ENCODE results near the gene RNF113B.

Gene RNF113B

DNA sequence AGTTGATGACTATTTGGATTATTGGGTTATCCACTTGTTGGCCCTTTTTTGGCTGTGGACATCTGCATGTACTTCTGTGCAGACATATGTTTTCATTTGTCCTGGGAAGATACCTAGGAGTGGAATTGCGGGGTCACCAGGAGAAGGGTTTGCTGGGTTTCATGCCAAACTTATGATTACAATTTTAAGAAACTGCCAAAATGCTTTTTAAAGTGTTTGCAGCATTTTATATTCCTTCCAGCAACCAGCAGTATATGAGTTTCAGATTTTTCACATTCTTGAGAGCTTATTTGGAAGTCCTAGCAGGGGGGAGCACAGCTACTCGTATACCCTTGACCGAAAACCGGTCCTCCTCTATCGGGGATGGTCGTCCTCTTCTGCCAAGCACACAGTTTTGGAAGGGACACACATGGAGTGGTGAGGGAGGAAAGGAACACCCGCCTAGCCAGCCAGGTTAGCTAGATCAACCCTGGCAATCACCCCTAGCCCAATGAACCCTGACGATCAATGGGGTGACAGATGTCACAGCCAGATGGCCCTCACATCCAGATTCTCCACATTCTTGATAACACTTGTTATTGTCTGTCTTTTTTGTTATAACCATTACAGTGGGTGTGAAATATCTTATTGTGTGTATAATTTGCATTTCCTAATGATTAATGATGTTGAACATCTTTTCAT lies 26.7 kb upstream of the RNF113B start:
- no peak for DNase-seq

GRCh38 chr13:98201984-98202383 lies 24.9 kb upstream of the RNF113B start:
- DNase-seq, result no peak

- DNase-seq, result no peak
Measured at GRCh38 chr13:98201189-98201588, 24.1 kb upstream of the RNF113B start.

GRCh38 chr13:98200211-98200878 lies 23.3 kb upstream of the RNF113B start:
- no peak for DNase-seq

DNA sequence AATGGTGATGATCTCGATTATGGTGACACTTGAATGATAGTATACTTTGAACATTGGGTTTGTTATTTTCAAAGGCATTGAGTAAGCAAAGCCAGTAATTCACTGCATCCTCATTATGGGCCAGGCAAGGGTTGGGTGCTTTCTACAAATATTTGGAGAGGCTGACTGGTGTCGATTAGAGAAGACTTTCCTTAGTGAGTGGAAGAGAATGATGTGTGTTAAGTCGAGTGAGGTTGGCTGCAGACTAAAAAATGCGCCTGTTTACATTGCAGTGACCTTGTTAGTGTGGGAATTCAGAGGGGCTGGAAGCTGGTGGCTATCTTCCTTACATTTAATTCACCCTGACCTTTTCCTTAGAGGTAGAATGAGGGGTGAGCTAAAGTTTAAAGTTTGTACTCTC lies 22.4 kb upstream of the RNF113B start:
- no peak for DNase-seq

GRCh38 chr13:98198683-98199082 lies 21.6 kb upstream of the RNF113B start:
- DNase-seq, result no peak

GRCh38 chr13:98195054-98195791 lies 18.2 kb upstream of the RNF113B start:
- no peak for DNase-seq

DNA sequence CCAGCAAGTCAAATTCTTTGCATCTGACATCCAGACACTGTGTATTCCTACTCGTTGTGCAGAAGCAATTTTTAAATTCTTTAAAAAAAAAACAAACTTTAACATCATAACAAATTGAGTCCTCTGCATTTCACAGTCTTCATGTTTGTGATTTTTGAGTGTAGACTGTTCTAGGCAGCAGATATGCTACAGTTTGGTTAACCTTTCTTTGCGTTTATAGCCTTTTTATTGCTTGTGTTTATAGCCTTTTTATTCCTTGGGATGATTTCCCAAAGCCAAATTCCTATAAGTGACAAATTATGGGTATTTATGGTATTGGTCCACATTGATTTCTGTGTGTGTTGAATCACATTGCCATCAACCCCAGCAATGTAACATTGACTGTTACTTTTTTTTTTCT lies 14.9 kb upstream of the RNF113B start:
- DNase-seq, result no peak

DNA sequence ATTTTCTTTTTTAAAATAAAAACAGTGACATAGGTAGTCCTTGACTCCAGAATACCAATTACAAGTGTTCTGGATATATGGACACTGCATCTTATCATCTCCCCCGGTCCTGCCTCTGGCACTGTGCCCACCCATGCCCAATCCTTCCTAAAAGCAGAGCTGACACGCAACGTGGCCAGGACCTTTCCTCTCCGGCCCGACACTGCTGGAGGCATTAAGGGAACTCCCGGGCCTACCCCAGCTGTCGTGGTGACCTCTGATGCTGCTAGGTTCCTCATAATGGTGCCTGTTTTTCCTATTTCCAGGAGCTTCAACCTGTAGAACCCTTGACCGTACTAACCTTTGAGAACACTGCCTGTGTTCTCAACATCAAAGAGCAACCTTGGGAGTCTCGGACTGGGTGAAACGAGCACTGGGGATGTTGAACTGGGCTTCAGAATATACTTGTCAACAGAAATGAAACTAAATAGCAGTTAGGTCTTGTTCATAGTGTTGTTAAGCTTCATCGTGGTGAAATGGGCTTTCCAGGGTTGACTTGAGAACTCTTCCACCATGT lies 13.9 kb upstream of the RNF113B start:
- no peak for DNase-seq

- DNase-seq, result no peak
Measured at GRCh38 chr13:98189841-98190505, 12.9 kb upstream of the RNF113B start.

- DNase-seq, result no peak
Measured at GRCh38 chr13:98188544-98189166, 11.6 kb upstream of the RNF113B start.

GRCh38 chr13:98187965-98188261 lies 10.8 kb upstream of the RNF113B start:
- DNase-seq, result no peak

DNA sequence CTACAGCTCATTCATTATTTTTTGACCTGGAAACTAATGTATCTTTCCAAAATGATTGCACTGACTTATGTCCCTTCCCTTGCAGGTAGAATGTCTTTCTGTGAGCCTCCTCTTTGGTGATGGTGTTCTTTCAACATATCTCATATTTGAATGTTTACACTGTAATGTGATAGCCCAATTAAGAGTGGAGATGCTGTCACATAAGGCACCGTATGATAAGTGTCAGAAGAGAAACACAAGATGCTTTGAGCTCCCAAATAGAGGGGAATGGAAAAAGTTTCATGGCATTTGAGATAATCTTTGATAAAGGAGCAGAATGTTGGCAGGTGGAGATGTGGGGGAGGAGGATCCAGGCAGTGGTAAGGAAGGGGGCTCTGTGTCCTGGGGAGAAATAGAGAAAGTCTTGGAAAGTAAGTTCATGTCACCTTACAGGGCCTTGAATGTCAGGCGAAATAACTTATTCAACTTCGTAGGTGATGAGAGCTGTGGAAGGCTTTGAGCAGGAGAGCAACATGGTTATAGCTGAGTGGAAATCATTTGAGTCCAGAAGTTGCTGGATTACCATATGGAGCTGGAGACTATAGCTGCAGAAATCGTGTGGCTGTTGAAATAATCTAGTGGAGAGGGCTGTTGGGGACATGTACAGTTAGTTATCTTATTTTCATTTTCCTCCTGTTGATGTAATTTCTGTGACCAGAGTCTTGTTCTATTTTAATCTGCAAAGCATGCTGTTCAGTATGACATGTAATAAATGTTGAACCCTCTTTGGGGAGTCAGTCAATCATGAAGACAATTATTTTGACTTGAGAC lies 10.3 kb upstream of the RNF113B start:
- DNase-seq, result no peak

DNA sequence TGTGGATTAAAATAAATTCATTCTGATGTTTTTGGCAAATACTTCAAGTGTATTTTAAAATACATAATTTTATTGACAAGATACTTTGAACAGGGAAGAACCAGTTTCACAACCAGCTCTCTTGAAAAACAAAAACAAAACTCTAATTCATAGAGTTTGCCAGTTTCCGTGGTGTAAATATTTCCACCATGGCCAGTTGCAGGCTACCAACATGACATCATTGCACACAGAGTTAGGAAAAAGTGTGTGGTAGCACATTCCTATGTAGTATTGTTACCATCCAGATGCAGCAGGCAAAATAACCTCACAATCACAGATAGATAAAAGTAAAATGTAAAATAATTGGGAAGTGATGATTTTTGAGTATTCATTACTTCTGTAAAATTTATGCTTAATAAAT lies 7.7 kb upstream of the RNF113B start:
- DNase-seq, result no peak

DNA sequence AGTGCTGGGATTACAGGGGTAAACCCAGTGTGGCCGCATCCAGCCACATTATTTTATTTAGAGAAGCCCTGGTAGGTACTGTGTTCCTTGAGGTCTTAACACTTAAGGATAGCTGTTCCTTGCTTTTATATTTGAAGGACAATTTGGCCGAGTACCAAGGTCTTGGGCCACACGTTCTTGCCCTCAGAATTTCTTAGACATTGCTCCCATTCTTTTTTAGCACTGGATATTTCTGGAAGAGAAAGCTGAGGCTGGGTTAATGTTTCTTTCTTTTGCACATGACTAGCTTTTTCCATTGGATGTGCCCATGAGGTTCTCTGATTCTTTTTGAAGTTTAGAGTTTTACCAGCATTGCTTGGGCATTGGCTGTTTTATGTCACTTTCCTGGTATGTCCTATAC lies 5.5 kb upstream of the RNF113B start:
- no peak for DNase-seq

DNA sequence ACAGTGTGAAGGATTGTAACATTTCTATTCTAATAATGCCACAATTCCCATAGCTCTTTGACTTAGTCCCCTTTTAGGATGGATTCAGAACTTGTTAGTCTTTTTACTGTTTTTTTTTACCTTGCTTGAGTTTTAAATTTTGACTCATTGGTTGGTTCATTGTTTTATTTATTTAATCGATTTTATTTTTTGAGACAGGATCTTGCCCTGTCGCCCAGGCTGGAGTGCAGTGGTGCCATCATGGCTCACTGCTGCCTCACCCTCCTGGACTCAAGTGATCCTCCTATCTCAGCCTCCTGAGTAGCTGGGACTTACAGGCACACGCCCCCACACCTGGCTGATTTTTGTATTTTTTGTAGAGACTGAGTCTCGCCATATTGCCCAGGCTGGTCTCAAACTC lies 5.1 kb upstream of the RNF113B start:
- no peak for DNase-seq

GRCh38 chr13:98181111-98181815 lies 4.2 kb upstream of the RNF113B start:
- no peak for DNase-seq

- DNase-seq, result no peak
Measured at GRCh38 chr13:98180092-98180491, 3.0 kb upstream of the RNF113B start.

GRCh38 chr13:98175823-98176222 lies 1.2 kb downstream of the RNF113B start:
- no peak for DNase-seq

DNA sequence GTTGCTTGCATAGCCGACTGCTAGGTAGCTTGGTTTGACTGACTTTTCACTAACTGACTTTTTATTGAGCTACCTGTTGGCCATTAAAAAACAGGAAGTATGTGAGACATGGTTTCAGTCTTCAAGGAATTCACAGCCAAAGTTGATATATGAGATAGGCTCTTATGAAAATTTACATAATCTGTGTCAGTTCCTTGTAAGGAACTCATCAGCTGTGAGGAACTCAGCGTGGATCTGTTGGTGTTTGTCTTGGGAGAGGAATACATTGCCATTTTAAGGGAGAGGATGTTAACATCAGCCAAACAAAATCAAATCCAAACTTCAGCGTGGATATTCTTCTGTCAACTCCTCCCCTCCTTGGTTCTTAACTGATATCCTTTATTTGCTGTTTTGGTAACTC lies 2.0 kb downstream of the RNF113B start:
- no peak for DNase-seq

- DNase-seq, result no peak
Measured at GRCh38 chr13:98174307-98174706, 2.8 kb downstream of the RNF113B start.
